Measurements from ENCODE around the gene ZNF205.

The ZNF205 gene

DNA sequence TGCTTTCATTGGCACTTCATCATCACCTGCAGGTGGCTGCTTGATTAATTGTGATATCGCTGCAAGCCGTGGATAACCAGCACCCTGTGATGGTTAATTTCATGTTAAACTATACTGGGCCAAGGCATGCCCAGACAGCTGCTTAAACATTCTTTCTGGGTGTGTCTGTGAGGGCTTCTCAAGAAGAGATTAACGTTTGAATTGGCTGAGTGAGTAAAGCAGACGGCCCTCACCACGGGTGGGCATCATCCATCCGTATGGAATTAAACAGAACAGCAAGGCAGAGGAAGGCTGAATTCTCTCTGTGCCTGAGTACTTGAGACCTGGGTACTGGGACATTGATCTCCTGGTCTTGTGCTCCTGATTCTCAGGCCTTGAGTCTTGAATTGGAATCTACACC lies 15.4 kb downstream of the ZNF205 start:
- H3K4ac ChIP-seq (ENCODE audit: low read depth, low read length) = no peak overlapping the region
- no peak overlapping the region for H2AK5ac ChIP-seq (ENCODE audit: low read length)
- no peak overlapping the region for H3K4me2 ChIP-seq (ENCODE audit: low read length)
- H2BK5ac ChIP-seq (ENCODE audit: low read depth, low read length, poor library complexity) = no peak overlapping the region
- H3K23ac ChIP-seq (ENCODE audit: low read length) = no peak overlapping the region
- H3K4me3 ChIP-seq (ENCODE audit: low read depth, low read length) = no peak overlapping the region
- H3K27ac ChIP-seq (ENCODE audit: low read depth, low read length) = no peak overlapping the region
- no peaks in the 10 kb centered on the region for H3K79me2 ChIP-seq (ENCODE audit: control insufficient read depth, insufficient read depth, low read length, poor library complexity)
- no CpG with 5 or more reads among the region's 6 CpGs for WGBS (ENCODE audit: extremely low coverage, insufficient coverage, insufficient read length)
- H3K14ac ChIP-seq (ENCODE audit: low read length) = no peak overlapping the region
- no peaks in the 10 kb centered on the region for H3K9me3 ChIP-seq (ENCODE audit: insufficient read depth, low read depth, low read length)
- no peak overlapping the region for H4K91ac ChIP-seq (ENCODE audit: low read depth, low read length)
- H4K12ac ChIP-seq (ENCODE audit: low read depth, low read length) = no peak overlapping the region
- H3K9ac ChIP-seq (ENCODE audit: low read length) = no peak overlapping the region
- H3K79me1 ChIP-seq (ENCODE audit: low read length) = no peaks in the 10 kb centered on the region
- H3K36me3 ChIP-seq (ENCODE audit: control insufficient read depth in 1 of 2, insufficient read depth in 2 of 2, low read length in 2 of 2) = peaks cover 22 to 25% of the 10 kb centered on the region in 2 experiments
- H4K8ac ChIP-seq (ENCODE audit: low read depth, low read length) = no peak overlapping the region
- H2BK120ac ChIP-seq (ENCODE audit: insufficient read depth, low read length, poor library complexity) = no peak overlapping the region
- DNase-seq = no peak
- no peak overlapping the region for H2BK12ac ChIP-seq (ENCODE audit: low read length)
- no peak overlapping the region for H3K18ac ChIP-seq (ENCODE audit: low read length)
- H3K27me3 ChIP-seq (ENCODE audit: insufficient read depth, low read length) = no peaks in the 10 kb centered on the region
- H3K4me1 ChIP-seq (ENCODE audit: control insufficient read depth in 1 of 2, insufficient read depth in 2 of 2, low read length in 2 of 2) = peaks cover 3 to 8% of the 10 kb centered on the region in 2 experiments
- no peak overlapping the region for H2AFZ ChIP-seq (ENCODE audit: insufficient read depth, low read length, poor library complexity)

GRCh38 chr16:3129137-3130131 lies 17.0 kb downstream of the ZNF205 start:
- Histone ChIP-seq H3K14ac (ENCODE audit: low read length) (no peak overlapping the region), H2AK5ac (ENCODE audit: low read length) (no peak overlapping the region), H3K27ac (ENCODE audit: low read depth, low read length) (no peak overlapping the region), H2AFZ (ENCODE audit: insufficient read depth, low read length, poor library complexity) (no peak overlapping the region), H2BK12ac (ENCODE audit: low read length) (no peak overlapping the region), H4K8ac (ENCODE audit: low read depth, low read length) (peak overlapping the region; percentile 25), H3K23ac (ENCODE audit: low read length) (no peak overlapping the region), H4K12ac (ENCODE audit: low read depth, low read length) (peak overlapping the region; percentile 43), H4K91ac (ENCODE audit: low read depth, low read length) (no peak overlapping the region), H3K9ac (ENCODE audit: low read length) (no peak overlapping the region), H3K4me3 (ENCODE audit: low read depth, low read length) (no peak overlapping the region), H3K36me3 (ENCODE audit: control insufficient read depth in 1 of 2, insufficient read depth in 2 of 2, low read length in 2 of 2) (peaks cover 22 to 25% of the 10 kb centered on the region in 2 experiments), H3K9me3 (ENCODE audit: insufficient read depth, low read depth, low read length) (no peaks in the 10 kb centered on the region), H2BK5ac (ENCODE audit: low read depth, low read length, poor library complexity) (no peak overlapping the region), H3K18ac (ENCODE audit: low read length) (no peak overlapping the region), H3K27me3 (ENCODE audit: insufficient read depth, low read length) (no peaks in the 10 kb centered on the region), H3K4me1 (ENCODE audit: control insufficient read depth in 1 of 2, insufficient read depth in 2 of 2, low read length in 2 of 2) (peaks cover 0 to 6% of the 10 kb centered on the region in 2 experiments), H3K79me2 (ENCODE audit: control insufficient read depth, insufficient read depth, low read length, poor library complexity) (peaks cover 4% of the 10 kb centered on the region), H3K79me1 (ENCODE audit: low read length) (peaks cover 3% of the 10 kb centered on the region), H2BK120ac (ENCODE audit: insufficient read depth, low read length, poor library complexity) (no peak overlapping the region), H3K4ac (ENCODE audit: low read depth, low read length) (no peak overlapping the region), H3K4me2 (ENCODE audit: low read length) (peak overlapping the region; percentile 33)
- WGBS (ENCODE audit: extremely low coverage, insufficient coverage, insufficient read length) = no CpG with 5 or more reads among the region's 28 CpGs
- peak; percentile 69 to 87 for DNase-seq

GRCh38 chr16:3131755-3132377 lies 19.5 kb downstream of the ZNF205 start:
- Histone ChIP-seq H3K27ac (ENCODE audit: low read depth, low read length) (no peak overlapping the region), H2BK120ac (ENCODE audit: insufficient read depth, low read length, poor library complexity) (no peak overlapping the region), H3K9ac (ENCODE audit: low read length) (no peak overlapping the region), H3K4me1 (ENCODE audit: control insufficient read depth in 1 of 2, insufficient read depth in 2 of 2, low read length in 2 of 2) (peaks cover 0 to 6% of the 10 kb centered on the region in 2 experiments), H2AFZ (ENCODE audit: insufficient read depth, low read length, poor library complexity) (no peak overlapping the region), H3K4me3 (ENCODE audit: low read depth, low read length) (no peak overlapping the region), H3K23ac (ENCODE audit: low read length) (no peak overlapping the region), H3K27me3 (ENCODE audit: insufficient read depth, low read length) (no peaks in the 10 kb centered on the region), H3K18ac (ENCODE audit: low read length) (no peak overlapping the region), H4K12ac (ENCODE audit: low read depth, low read length) (no peak overlapping the region), H4K91ac (ENCODE audit: low read depth, low read length) (no peak overlapping the region), H3K79me1 (ENCODE audit: low read length) (peaks cover 9% of the 10 kb centered on the region), H2BK5ac (ENCODE audit: low read depth, low read length, poor library complexity) (no peak overlapping the region), H2AK5ac (ENCODE audit: low read length) (no peak overlapping the region), H3K4me2 (ENCODE audit: low read length) (no peak overlapping the region), H3K4ac (ENCODE audit: low read depth, low read length) (no peak overlapping the region), H3K36me3 (ENCODE audit: control insufficient read depth in 1 of 2, insufficient read depth in 2 of 2, low read length in 2 of 2) (peaks cover 22 to 23% of the 10 kb centered on the region in 2 experiments), H3K79me2 (ENCODE audit: control insufficient read depth, insufficient read depth, low read length, poor library complexity) (peaks cover 8% of the 10 kb centered on the region), H3K9me3 (ENCODE audit: insufficient read depth, low read depth, low read length) (no peaks in the 10 kb centered on the region), H4K8ac (ENCODE audit: low read depth, low read length) (no peak overlapping the region), H3K14ac (ENCODE audit: low read length) (no peak overlapping the region), H2BK12ac (ENCODE audit: low read length) (no peak overlapping the region)
- WGBS (ENCODE audit: extremely low coverage, insufficient coverage, insufficient read length) = no CpG with 5 or more reads among the region's 12 CpGs
- DNase-seq = peak; percentile 60

GRCh38 chr16:3133844-3134243 lies 21.5 kb downstream of the ZNF205 start:
- H2AK5ac ChIP-seq (ENCODE audit: low read length) = no peak overlapping the region
- H3K79me2 ChIP-seq (ENCODE audit: control insufficient read depth, insufficient read depth, low read length, poor library complexity) = peaks cover 8% of the 10 kb centered on the region
- no peak overlapping the region for H2BK12ac ChIP-seq (ENCODE audit: low read length)
- H3K18ac ChIP-seq (ENCODE audit: low read length) = no peak overlapping the region
- H4K91ac ChIP-seq (ENCODE audit: low read depth, low read length) = no peak overlapping the region
- H3K27me3 ChIP-seq (ENCODE audit: insufficient read depth, low read length) = no peaks in the 10 kb centered on the region
- H3K79me1 ChIP-seq (ENCODE audit: low read length) = peaks cover 9% of the 10 kb centered on the region
- no peaks in the 10 kb centered on the region for H3K9me3 ChIP-seq (ENCODE audit: insufficient read depth, low read depth, low read length)
- H3K9ac ChIP-seq (ENCODE audit: low read length) = peak overlapping the region; percentile 98
- DNase-seq = no peak
- no peak overlapping the region for H2BK120ac ChIP-seq (ENCODE audit: insufficient read depth, low read length, poor library complexity)
- H2BK5ac ChIP-seq (ENCODE audit: low read depth, low read length, poor library complexity) = no peak overlapping the region
- H3K36me3 ChIP-seq (ENCODE audit: control insufficient read depth in 1 of 2, insufficient read depth in 2 of 2, low read length in 2 of 2) = peaks cover 19 to 20% of the 10 kb centered on the region in 2 experiments
- peak overlapping the region; percentile 92 for H4K12ac ChIP-seq (ENCODE audit: low read depth, low read length)
- H3K27ac ChIP-seq (ENCODE audit: low read depth, low read length) = no peak overlapping the region
- peak overlapping the region; percentile 91 for H3K4me3 ChIP-seq (ENCODE audit: low read depth, low read length)
- no CpG with 5 or more reads among the region's 7 CpGs for WGBS (ENCODE audit: extremely low coverage, insufficient coverage, insufficient read length)
- H3K4ac ChIP-seq (ENCODE audit: low read depth, low read length) = peak overlapping the region; percentile 89
- no peak overlapping the region for H2AFZ ChIP-seq (ENCODE audit: insufficient read depth, low read length, poor library complexity)
- H3K14ac ChIP-seq (ENCODE audit: low read length) = no peak overlapping the region
- peak overlapping the region; percentile 98 for H4K8ac ChIP-seq (ENCODE audit: low read depth, low read length)
- H3K23ac ChIP-seq (ENCODE audit: low read length) = no peak overlapping the region
- H3K4me2 ChIP-seq (ENCODE audit: low read length) = peak overlapping the region; percentile 69
- H3K4me1 ChIP-seq (ENCODE audit: control insufficient read depth in 1 of 2, insufficient read depth in 2 of 2, low read length in 2 of 2) = peaks cover 0 to 14% of the 10 kb centered on the region in 2 experiments
